ENCODE results near the gene APBB2.

APBB2 gene

DNA sequence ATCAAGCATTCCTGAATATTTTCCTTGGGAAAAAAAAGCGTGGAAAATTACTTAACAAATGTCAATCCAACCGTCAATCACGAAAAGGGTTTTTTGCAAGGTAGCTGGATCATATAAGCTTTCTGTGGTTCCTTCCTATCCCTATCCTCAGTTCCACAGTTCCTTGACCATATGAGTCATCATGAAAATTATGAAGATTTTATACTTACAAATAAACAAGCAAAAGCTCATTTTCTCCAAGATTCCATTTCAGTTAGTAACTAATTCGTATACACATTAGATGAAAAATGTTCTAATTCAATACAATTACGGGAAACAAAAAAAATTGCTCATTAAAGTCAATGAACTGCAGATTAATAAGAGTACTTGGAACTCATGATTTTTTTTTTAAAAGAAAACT is 235.8 kb downstream of the APBB2 start:
- DNase-seq (ENCODE audit: low read depth), result no peak

DNA sequence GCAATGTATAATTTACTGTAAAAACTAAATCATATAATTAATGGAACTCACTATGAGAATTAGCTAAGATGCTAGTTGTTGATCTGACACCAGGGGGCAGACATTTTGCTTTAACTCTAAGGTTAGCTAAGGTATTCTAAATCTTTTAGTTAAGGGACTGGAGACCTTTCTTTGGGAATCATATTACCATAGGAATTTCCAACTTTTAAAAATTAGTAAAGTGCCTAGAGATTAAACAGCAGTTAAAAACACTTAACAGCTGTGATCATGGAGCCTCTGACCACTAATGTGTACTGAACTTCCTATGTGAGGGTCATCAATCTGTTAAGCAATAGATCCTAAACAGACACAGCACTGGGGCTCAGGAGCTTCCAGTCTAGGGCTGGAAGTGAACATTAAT is 238.0 kb downstream of the APBB2 start:
- peak; percentile 74 for DNase-seq (ENCODE audit: low read depth)

DNA sequence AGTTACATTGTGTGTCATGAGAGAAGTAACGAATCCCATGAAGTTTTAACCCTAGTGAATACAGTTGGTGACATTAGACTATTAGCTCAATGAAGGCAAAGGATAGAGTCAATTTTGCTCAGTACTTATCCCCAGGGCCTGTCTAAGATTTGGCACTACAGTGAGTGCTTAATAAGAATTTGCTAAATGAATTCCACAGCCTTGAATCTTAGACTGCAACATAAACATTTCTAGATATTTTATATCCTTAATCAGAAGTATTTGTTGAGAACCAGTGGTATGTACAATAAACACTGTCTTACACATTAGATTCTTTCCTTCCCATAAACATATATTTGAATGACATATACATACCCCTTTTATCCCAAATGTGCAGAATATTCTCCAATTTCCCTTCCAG is 241.6 kb downstream of the APBB2 start:
- no peak for DNase-seq (ENCODE audit: low read depth)

DNA sequence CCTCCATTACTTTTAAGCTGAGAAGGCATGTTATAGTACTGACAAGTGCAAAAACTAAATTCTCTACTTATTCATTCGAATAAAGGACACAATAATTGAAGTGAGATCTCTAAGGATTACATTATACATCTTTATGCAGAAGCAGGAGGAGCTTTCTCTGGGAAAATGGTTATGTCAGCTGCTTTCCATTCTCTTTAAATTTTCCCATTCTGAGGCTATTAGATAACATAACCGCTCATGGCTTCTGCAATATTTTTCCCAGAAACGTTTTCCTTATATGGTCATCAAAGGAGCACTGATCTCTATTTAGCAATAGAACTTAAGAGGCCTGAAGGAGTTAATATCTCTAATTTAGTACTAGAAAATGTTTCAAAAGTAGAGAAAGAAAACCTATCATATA is 243.0 kb downstream of the APBB2 start:
- no peak for DNase-seq (ENCODE audit: low read depth)

DNA sequence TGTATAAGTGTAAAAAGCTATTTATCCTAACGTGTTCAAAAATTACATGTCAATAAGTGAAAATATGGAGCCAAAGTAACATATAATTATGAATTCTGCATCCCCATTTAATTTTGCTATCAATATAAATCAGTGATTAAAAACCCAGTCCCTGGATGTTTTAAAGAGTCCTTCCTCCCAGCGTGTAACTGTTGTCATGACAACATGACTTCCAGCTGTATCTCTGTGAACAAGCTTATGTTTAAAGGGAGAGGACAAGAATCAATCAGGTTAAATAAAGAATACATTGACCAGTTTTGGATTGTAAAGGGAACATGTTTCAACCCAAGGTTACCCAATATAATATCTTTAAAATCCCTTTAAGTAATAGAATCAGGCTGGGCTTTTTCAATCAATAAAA is 244.8 kb downstream of the APBB2 start:
- DNase-seq (ENCODE audit: low read depth), result no peak

DNA sequence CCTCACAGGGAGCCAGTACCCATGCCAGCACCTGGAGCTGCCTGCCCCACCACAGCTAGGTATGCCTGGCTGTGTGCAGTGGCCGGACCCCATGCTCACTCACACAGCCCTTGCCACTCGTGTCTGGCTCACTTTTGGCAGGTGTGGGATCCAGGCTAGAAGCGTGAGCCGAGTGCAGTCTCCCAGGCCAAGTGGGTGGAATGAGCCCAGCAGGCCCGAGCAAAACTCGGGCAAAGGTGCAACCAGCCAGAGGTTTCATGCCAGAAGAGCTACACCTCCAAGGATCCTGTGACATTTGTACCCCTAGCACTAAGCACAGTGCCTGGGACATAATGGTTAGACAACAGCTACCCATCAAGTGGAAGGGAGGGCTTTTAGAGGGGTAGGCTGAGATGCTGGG is 246.8 kb downstream of the APBB2 start:
- DNase-seq (ENCODE audit: low read depth), result no peak

DNA sequence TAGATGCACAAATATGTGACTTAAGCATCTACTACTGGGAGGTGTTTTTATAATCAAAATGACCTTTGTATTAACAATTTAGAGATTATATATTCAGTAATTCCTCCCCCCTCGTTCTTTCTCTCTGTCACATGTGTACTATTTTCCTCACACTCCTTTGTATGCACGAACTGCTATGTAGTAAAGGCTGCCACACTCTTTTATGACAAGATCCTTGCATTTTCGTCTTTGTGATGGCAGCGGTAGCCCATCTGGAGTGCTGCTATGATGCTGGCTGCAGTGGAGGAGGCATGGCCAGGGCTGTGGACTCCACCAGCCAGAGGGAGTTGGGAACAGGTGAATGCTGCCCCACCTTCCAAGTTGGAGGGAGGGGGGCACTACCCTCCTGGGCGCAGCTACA is 248.3 kb downstream of the APBB2 start:
- no peak for DNase-seq (ENCODE audit: low read depth)

DNA sequence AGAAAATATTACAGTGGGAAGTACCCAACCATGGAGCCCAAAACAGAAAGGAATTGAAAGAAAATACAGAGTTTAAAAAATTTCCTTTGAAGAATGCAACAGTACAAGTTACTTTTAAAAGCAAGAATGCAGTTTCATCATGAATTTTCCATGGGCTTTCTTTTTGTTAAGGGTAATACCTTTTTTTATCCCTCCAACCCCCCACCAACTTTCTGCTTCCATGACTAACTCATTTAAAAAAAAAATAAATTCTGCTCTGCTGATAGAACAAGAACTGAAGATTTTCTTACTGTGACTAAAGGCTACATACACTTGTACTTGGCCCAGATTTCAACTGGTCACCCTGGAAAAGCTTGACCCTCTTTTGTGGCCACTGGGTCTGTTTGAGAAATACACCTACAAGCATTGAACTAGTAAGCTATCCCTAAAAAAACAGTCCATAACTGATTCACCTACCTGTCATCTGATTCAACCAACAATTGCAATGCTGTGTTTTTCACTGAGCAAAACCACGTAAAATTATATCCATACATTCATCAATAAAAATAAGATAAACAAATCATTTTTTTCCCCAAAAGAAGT is 250.4 kb downstream of the APBB2 start:
- DNase-seq (ENCODE audit: low read depth), result peak; percentile 50

DNA sequence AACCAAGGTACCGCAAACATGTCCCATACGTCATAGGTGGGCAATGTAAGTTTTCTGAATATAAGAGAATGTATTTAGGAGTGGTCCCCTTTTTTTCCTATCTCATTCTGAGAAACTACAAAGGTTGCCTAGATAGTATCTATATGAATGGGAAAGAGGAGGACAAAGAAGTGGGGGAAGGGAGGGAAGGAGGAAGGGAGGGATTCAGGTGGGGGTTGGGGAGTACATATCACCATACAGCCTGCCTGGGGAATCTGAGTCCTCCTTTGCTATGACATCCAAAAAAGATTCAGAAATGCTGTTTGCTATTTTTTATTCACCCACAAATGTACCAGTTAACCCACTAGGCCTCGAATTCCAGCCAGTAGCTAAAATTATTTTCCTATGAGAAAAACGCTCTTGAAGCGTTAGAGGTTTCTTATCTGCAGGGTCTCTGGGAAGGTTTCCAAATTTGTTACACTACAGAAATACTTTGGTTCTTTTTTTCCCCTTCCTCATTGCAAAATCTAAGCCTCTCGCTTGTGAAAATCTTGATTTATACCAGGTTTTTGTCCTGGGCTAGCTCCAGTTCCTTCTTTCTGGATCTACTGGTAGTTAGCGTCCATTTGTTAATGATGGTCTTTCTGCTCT is 251.7 kb downstream of the APBB2 start:
- DNase-seq (ENCODE audit: low read depth), result no peak

DNA sequence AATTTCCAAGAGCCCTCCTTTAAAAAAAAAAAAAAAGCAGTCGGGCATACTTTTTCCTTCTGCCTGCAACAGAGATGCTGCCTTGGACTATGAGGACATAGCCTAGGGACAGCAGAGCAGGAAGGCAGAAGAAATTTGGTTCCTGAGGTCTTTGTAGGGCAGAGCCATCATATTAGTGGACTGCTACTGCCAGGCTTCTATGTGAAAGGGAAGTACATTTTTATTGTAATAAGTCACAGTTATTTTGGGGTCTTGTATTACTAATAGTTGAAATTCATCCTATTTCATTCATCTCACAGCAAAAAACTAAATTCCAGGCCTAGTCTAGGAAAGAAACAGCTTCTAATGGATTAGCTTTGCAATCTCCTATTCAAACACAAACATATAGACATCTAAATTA is 253.4 kb downstream of the APBB2 start:
- peak; percentile 59 for DNase-seq (ENCODE audit: low read depth)

DNA sequence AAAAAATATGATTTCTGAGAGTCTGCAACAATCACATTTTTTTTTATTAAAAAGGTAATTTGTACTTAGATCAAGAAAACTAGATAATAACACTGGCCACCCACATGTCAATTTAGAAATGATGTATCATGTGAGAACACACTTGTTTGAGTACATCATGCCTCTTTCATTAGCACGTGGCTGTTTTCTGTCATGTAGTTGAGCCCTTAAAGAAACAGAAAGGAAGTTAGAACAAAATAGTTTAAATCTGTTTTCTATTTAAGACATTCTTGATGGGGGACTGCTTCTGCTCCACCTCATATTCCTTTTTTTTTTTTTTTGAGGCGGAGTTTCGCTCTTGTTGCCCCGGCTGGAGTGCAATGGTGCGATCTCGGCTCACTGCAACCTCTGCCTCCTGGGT is 257.1 kb downstream of the APBB2 start:
- peak; percentile 19 for DNase-seq (ENCODE audit: low read depth)

DNA sequence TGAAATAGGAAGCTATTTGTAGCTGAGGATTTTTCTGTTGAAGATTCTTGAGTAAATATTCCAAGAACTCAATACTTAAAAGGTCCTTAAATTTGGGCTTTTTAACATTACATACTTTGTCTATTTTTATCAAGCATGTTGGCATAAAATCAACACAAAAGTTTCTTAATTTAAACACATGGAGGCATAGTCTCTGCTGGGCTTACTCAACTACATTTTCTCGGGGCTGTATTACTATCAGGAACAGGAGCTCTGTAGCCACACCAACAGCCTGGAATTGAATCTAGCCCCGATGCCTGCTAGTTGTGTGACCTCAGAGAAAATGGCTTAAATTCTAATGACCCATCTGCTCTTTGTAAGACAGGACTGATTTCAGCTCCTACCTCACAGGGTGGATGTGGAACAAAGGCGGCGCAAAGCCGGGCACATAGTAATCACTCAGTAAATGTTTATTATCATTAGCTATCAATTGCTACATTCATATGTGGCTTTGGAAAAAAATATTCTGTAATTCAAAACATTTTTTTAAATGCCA is 257.6 kb downstream of the APBB2 start:
- peak; percentile 65 for DNase-seq (ENCODE audit: low read depth)

DNA sequence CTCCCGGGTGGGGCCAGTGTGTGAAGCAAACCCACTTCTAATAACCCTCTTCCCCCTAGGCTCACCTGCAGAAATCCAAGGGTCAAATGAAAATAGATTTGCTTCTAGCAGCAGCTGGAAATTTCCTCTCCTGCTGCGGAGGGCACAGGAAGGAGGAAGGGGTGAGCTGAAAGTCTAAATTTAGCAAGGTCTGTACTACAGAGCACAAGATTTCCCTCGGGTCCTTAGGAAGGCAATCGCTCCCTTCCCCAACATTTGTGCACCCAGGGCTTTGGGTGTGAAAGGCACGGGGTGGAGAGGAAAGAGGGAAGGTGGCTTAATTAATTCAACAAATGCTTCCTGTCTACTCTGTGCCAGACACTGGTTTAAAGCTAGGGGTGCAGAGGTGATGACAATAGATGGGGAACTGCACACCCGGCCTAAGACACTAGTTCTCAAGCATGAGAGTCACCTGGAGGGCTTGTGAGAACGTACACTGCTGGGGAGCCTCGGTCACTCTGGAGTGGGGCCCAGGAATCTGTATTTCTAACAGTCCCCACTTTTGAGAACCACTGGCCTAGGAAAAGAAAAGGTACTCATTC is 260.2 kb downstream of the APBB2 start:
- no peak for DNase-seq (ENCODE audit: low read depth)

DNA sequence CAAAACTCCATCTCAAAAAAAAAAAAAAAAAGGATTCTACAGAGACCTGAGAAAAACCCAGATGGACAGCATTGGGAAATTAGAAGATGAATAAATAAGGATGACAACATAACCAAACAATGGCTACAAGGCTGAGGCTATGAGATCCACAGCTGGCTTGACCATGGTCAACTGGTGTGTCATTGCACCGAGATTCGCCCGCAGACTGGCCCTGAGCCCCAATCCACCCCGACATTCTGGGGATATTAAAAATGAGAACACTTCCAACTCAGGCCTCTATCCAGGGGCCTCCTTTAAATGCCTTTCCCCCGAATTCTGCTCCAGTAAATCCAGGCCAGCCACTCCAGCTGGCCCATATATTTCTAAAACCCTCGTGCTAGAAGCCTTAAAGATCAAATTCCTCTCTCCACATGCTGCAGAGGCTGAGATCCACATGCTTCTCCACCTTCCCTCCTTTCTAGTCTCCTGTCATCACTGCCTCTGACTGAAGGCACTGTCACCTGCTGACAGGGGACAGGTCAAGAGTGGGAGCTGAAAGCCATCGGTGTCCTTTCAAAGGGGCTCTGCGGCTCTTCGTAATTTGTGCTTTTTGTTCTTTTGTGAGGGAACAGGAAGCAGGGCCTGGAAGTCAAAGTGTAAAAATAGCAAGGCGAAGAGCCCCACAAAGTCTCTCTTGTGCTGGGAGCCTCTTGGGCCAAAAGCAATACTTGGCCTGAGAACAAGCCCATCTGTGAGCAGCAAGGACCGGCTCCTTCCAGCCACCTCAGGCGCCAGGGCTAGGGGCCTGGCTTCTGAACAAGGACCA is 260.9 kb downstream of the APBB2 start:
- no peak for DNase-seq (ENCODE audit: low read depth)

DNA sequence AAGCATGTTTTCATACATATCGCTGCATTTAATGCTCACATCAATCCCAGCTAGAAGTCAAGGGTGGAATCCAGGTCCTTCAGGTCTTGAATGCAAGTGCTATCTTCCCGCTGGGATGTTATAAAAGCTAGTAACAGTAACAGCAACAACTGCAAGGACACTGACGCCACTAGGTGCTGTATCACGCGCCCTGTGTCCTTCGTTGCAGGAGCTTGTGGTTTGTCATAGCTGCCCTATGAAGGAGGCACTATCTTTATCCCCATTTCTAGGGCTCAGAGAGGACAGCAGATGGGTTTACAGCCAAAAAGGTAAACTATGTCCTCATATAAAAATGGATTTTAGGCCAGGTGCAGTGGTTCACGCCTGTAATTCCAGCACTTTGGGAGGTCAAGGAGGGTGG is 261.7 kb downstream of the APBB2 start:
- DNase-seq (ENCODE audit: low read depth), result no peak

DNA sequence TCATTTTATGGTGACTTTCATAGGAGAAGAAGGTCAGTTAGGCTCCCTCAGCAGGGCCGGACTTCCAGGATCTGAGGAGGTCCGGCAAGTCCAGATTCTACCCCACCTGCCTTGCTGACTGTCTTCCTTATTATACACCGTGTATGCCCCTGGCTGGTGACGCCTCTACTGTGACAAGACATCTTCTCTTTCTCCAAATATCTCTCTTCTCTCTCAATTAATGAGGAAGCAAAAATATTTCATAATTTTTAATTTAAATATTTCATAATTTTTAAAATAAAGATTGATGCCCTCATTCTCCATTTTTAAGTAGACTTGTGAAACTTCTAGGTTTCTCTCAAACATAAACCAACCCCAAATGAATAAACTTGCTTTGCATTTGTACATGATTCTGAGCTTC is 262.1 kb downstream of the APBB2 start:
- DNase-seq (ENCODE audit: low read depth), result no peak

DNA sequence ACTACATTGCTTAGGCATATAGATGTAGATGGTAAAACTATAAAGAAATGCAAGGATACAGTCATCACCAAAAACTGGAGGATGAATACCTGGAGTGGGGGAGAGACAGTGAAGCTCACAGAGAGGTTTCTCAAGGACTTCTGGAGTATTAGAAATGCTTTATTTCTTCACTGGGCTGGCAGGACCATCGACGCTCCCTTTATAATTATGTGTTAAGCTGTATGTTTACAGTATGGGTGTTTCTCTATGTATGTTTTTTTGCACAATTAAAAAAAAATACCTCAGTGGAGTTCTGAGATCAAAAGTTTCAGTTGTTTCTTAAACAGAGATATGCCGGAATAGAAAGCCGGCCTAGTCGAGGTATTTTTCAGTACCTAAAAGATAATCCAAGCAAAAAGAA is 263.3 kb downstream of the APBB2 start:
- DNase-seq (ENCODE audit: low read depth), result no peak

DNA sequence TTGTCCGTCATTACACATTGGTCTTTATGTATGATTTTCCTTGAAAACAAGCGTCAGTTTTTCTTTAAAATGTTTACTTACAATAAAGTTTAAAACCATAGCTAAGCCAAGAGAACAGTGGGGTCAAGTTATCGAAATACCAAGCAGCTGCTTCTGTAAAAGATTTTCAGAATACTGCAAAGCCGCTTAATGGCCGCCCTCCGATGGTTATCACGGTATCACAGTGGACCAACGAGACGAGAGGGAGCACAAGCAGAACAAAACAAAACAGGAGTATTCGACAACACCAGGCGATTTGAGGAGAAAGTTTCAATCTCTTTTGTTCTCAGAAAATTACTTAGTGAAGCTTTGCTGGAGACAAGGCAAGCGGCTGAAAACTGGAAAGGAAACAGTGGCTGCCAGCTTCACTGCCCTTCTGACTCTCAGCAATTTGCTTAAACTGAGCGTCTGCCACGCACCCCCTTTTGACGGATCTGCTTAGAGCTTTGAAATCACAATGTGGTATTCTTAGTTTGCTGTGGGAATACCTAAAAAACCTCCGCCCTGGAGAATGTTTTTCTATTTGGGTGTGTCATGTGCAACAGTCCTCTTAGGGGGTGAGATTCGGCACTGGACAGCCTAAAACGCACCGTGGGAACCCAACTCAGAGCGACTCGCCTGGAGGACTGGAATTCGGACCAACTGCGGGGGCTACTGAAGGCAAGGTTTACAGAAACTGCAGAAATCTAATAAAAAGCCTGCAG is 264.8 kb downstream of the APBB2 start:
- DNase-seq (ENCODE audit: low read depth), result no peak

DNA sequence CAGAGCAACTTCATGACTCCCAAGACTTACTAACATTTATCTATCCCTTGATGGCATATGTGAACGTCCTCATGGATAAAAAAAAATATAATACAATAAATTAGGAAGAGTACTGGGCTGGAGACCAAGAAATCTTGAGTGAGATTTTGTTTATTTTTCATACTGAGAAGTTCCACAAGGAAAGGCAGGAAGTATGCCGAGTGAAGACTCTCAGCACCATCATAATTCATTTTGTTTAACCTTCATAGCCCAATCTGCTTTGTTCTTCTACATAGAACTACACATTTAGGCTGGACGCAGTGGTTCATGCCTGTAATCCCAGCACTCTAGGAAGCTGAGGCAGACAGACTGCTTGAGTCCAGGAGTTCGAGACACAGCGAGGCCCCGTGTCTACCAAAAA is 266.3 kb downstream of the APBB2 start:
- DNase-seq (ENCODE audit: low read depth), result no peak

DNA sequence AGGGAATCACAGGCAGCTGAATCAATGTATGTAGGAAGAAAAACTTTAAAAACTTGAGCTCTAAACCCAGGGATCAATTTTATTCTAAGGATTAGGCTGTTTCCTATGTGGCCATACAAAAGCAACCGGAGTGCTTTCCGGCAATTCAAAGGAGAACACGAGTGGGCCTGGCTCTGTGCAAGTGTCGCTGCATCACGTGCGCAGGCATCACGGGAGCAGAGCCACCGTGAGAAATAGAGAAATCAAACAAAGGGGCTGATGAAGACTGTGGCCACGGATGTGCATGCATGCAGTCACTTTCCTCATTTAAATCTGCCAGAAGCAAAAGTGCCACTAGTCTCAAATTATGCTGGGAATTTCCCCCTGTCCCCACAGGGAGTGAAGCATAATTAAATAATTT is 267.7 kb downstream of the APBB2 start:
- no peak for DNase-seq (ENCODE audit: low read depth)

DNA sequence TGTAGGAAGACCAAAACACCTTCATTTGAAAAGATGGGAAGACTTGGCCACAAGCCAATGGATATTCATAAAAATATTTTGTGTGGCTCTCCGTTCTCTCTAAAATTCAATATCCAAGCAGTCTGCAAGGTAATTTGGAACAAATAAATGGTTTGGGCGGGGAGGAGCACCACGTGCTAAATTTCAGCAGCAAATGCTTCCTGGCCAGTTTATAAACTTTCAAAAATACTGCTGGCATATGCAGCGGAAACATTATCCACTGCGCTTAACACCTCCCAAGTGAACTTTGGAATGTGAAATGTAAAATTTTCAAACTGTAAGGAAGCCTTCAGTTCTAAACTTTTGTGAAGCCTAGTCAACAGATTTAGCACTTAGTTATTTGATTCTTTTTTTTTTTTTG is 273.6 kb downstream of the APBB2 start:
- no peak for DNase-seq (ENCODE audit: low read depth)

DNA sequence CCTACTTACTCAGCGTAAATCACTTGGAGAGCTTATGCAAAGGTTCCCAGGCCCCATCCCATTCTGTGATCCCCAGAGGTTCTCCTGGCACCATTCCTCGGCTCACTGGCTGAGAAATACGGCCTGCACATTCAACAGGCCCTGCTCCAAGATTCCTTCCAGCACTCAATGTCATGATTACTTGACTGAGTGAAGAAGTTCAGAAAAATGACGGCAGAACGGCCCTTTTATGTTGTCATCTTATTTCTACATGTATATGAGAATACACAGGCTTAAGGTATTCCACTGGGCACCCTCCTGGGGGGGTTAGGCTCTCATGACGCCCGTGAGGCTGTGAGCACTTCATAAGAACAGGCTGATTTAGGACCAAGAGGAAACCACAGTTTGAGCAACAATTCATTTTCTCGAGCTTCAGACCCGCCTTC is 274.0 kb downstream of the APBB2 start:
- DNase-seq (ENCODE audit: low read depth), result no peak
